HEK293 (cell line): ENCODE data around the gene TM4SF5.

ENCODE experiments used
- CTCF ChIP-seq: fragments of 450-650 bp; formaldehyde crosslinking; IDR thresholded peaks from 2 replicates; pipeline ENCODE4 v1.5.1; 2016; ENCODE audit warnings: missing biosample characterization, missing genetic modification characterization
- ELK4 ChIP-seq: IDR thresholded peaks from 2 replicates; pipeline ENCODE4 v1.6.1; 2011; ENCODE audit warnings: mild to moderate bottlenecking, low read depth, low read length, borderline replicate concordance
- FEZF1 ChIP-seq: fragments of 450-650 bp; formaldehyde crosslinking; IDR thresholded peaks from 2 replicates; pipeline ENCODE4 v1.5.1; 2016; ENCODE audit warnings: missing biosample characterization, missing genetic modification characterization
- INSM2 ChIP-seq: fragments of 450-650 bp; formaldehyde crosslinking; IDR thresholded peaks from 2 replicates; pipeline ENCODE4 v1.5.1; 2016; ENCODE audit warnings: missing biosample characterization, missing genetic modification characterization
- PRDM4 ChIP-seq: fragments of 450-650 bp; formaldehyde crosslinking; IDR thresholded peaks from 2 replicates; pipeline ENCODE4 v1.5.1; 2017; ENCODE audit warnings: missing biosample characterization, missing genetic modification characterization
- REST ChIP-seq: fragments of 450-650 bp; formaldehyde crosslinking; IDR thresholded peaks from 2 replicates; pipeline ENCODE4 v1.5.1; 2016; ENCODE audit warnings: missing biosample characterization, missing genetic modification characterization
- YY1 ChIP-seq: fragments of 450-650 bp; formaldehyde crosslinking; IDR thresholded peaks from 2 replicates; pipeline ENCODE4 v1.5.1; 2018; ENCODE audit warnings: missing biosample characterization, missing genetic modification characterization
- ZNF18 ChIP-seq: fragments of 450-650 bp; formaldehyde crosslinking; IDR thresholded peaks from 2 replicates; pipeline ENCODE4 v1.5.1; 2016; ENCODE audit warnings: missing biosample characterization, missing genetic modification characterization
- ZNF266 ChIP-seq: fragments of 450-650 bp; formaldehyde crosslinking; IDR thresholded peaks from 2 replicates; pipeline ENCODE4 v1.5.1; 2016; ENCODE audit warnings: missing biosample characterization, missing genetic modification characterization, low read depth
- ZNF274 ChIP-seq, 2 experiments: fragments of 200-500 bp in 1 of 2; fragments of 450-650 bp in 1 of 2; sonication (Bioruptor generic) in 1 of 2; formaldehyde crosslinking in 1 of 2; IDR thresholded peaks; 2 replicates each; pipeline versions ENCODE4 v1.5.1 to v1.6.1; 2014 to 2016; ENCODE audit warnings: borderline replicate concordance in 1 of 2, inconsistent platforms in 1 of 2, low read length in 1 of 2, missing biosample characterization in 1 of 2, missing genetic modification characterization in 1 of 2
- ZNF280D ChIP-seq: fragments of 450-650 bp; formaldehyde crosslinking; IDR thresholded peaks from 2 replicates; pipeline ENCODE4 v1.5.1; 2016; ENCODE audit warnings: missing biosample characterization, missing genetic modification characterization
- ZNF423 ChIP-seq: fragments of 450-650 bp; formaldehyde crosslinking; IDR thresholded peaks from 2 replicates; pipeline ENCODE4 v1.5.1; 2016; ENCODE audit warnings: missing biosample characterization, missing genetic modification characterization
- ZNF639 ChIP-seq: fragments of 450-650 bp; formaldehyde crosslinking; IDR thresholded peaks from 2 replicates; pipeline ENCODE4 v1.5.1; 2016; ENCODE audit warnings: missing biosample characterization, missing genetic modification characterization

GRCh38 chr17:4818276-4818675 is 46.6 kb downstream of the TM4SF5 start:
- TF ChIP-seq ZNF266 (tag by site-specific recombination) = no peak
- TF ChIP-seq CTCF (tag by site-specific recombination) = no peak
- no peak for TF ChIP-seq ZNF639 (tag by site-specific recombination)
- no peak for TF ChIP-seq ZNF280D (tag by site-specific recombination)
- TF ChIP-seq FEZF1 (tag by site-specific recombination) = no peak
- no peak for TF ChIP-seq ZNF423
- no peak for TF ChIP-seq REST (tag by site-specific recombination)
- no peak for TF ChIP-seq INSM2 (tag by site-specific recombination)
- no peak for TF ChIP-seq ZNF274 (IDR thresholded peaks at IDR 0.05; ENCODE audit: low read length)
- TF ChIP-seq ZNF274 (tag by site-specific recombination; IDR thresholded peaks at IDR 0.05; ENCODE audit: borderline replicate concordance) = no peak
- no peak for TF ChIP-seq ELK4
- no peak for TF ChIP-seq YY1 (tag by site-specific recombination)
- no peak for TF ChIP-seq PRDM4 (tag by site-specific recombination)
- no peak for TF ChIP-seq ZNF18 (tag by site-specific recombination)
